Fibroblast of gingiva (primary cell): ENCODE measurements around the gene SORCS2.

Experiments
- DNase-seq: peaks from one replicate; pipeline ENCODE4 v3.0.0-alpha.2; 2011; ENCODE audit warnings: low read depth

Gene SORCS2

GRCh38 chr4:7338876-7339623 lies 146.7 kb downstream of the SORCS2 start:
- no peak for DNase-seq

- no peak for DNase-seq
These were observed 147.6 kb downstream of the SORCS2 start for GRCh38 chr4:7339751-7340552.

- no peak for DNase-seq
These were observed 148.5 kb downstream of the SORCS2 start for GRCh38 chr4:7340553-7341433.

GRCh38 chr4:7341491-7342222 lies 149.3 kb downstream of the SORCS2 start:
- DNase-seq = no peak

GRCh38 chr4:7342223-7343080 lies 150.1 kb downstream of the SORCS2 start:
- no peak for DNase-seq

GRCh38 chr4:7343081-7343655 lies 150.8 kb downstream of the SORCS2 start:
- DNase-seq = no peak

- no peak for DNase-seq
These were observed 151.6 kb downstream of the SORCS2 start for GRCh38 chr4:7343950-7344349.

GRCh38 chr4:7344636-7345155 lies 152.4 kb downstream of the SORCS2 start:
- no peak for DNase-seq

- no peak for DNase-seq
These were observed 155.6 kb downstream of the SORCS2 start for GRCh38 chr4:7347981-7348380.

- DNase-seq = no peak
These were observed 156.9 kb downstream of the SORCS2 start for GRCh38 chr4:7348946-7349900.

GRCh38 chr4:7350396-7350795 lies 158.1 kb downstream of the SORCS2 start:
- DNase-seq = no peak

GRCh38 chr4:7351014-7351413 lies 158.7 kb downstream of the SORCS2 start:
- no peak for DNase-seq

GRCh38 chr4:7352486-7352885 lies 160.1 kb downstream of the SORCS2 start:
- no peak for DNase-seq

GRCh38 chr4:7353046-7353790 lies 160.9 kb downstream of the SORCS2 start:
- DNase-seq = no peak

- DNase-seq = no peak
These were observed 161.7 kb downstream of the SORCS2 start for GRCh38 chr4:7353846-7354610.

GRCh38 chr4:7354927-7355326 lies 162.6 kb downstream of the SORCS2 start:
- no peak for DNase-seq

- no peak for DNase-seq
These were observed 163.5 kb downstream of the SORCS2 start for GRCh38 chr4:7355795-7356194.
